Activated CD8-positive, alpha-beta memory T cell treated with anti-CD3 and anti-CD28 coated beads, Interleukin-2, amount 50 U/mL, for 1 hour (primary cell): ENCODE results near the gene AIFM1.

Experiments
- DNase-seq: peaks from one replicate; pipeline ENCODE4 v3.0.0-alpha.2; 2020; ENCODE audit errors: extremely low read depth

The AIFM1 gene

GRCh38 chrX:130093271-130093670 is 72.4 kb downstream of the AIFM1 start:
- DNase-seq = no peak

GRCh38 chrX:130091980-130092522 is 73.6 kb downstream of the AIFM1 start:
- DNase-seq = peak; percentile 72

- no peak for DNase-seq
These were observed 75.3 kb downstream of the AIFM1 start for GRCh38 chrX:130090364-130090763.

- DNase-seq = no peak
These were observed 79.0 kb downstream of the AIFM1 start for GRCh38 chrX:130086447-130087206.

GRCh38 chrX:130085551-130086446 is 79.8 kb downstream of the AIFM1 start:
- DNase-seq = no peak

GRCh38 chrX:130084631-130085237 is 80.9 kb downstream of the AIFM1 start:
- DNase-seq = no peak

GRCh38 chrX:130083656-130084382 is 81.8 kb downstream of the AIFM1 start:
- DNase-seq = no peak

- no peak for DNase-seq
These were observed 82.5 kb downstream of the AIFM1 start for GRCh38 chrX:130083107-130083490.

- peak; percentile 29 for DNase-seq
These were observed 83.2 kb downstream of the AIFM1 start for GRCh38 chrX:130082244-130083106.

- DNase-seq = no peak
These were observed 84.1 kb downstream of the AIFM1 start for GRCh38 chrX:130081421-130082045.

GRCh38 chrX:130080791-130081367 is 84.8 kb downstream of the AIFM1 start:
- DNase-seq = no peak

- no peak for DNase-seq
These were observed 85.7 kb downstream of the AIFM1 start for GRCh38 chrX:130079824-130080406.
